ENCODE data around the gene CARD11.

- no peak for TF ChIP-seq JUNB (IDR thresholded peaks at IDR 0.05; ENCODE audit: unreplicated experiment)
- TF ChIP-seq, protein P1, sequence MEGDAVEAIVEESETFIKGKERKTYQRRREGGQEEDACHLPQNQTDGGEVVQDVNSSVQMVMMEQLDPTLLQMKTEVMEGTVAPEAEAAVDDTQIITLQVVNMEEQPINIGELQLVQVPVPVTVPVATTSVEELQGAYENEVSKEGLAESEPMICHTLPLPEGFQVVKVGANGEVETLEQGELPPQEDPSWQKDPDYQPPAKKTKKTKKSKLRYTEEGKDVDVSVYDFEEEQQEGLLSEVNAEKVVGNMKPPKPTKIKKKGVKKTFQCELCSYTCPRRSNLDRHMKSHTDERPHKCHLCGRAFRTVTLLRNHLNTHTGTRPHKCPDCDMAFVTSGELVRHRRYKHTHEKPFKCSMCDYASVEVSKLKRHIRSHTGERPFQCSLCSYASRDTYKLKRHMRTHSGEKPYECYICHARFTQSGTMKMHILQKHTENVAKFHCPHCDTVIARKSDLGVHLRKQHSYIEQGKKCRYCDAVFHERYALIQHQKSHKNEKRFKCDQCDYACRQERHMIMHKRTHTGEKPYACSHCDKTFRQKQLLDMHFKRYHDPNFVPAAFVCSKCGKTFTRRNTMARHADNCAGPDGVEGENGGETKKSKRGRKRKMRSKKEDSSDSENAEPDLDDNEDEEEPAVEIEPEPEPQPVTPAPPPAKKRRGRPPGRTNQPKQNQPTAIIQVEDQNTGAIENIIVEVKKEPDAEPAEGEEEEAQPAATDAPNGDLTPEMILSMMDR (conservative IDR thresholded peaks at IDR 0.05; ENCODE audit: low read depth in 2 of 2), result no peak
- no peak for TF ChIP-seq ZNF114 (CRISPR knock-in tag; IDR thresholded peaks at IDR 0.05)
- no peak for TF ChIP-seq CREB1 (CRISPR knock-in tag; IDR thresholded peaks at IDR 0.05; ENCODE audit: low read depth)
These were observed 33.0 kb upstream of the CARD11 start for GRCh38 chr7:3076700-3077099.
